Measurements from ENCODE around the gene DLG2. TPM values are rescaled to one million over a fixed set of nuclear protein-coding genes. Genes with fewer than 3 reads are reported as not detected.

The DLG2 gene
- total RNA-seq, 2 experiments from 2014 or later, result 6.9 to 8.2 TPM

DNA sequence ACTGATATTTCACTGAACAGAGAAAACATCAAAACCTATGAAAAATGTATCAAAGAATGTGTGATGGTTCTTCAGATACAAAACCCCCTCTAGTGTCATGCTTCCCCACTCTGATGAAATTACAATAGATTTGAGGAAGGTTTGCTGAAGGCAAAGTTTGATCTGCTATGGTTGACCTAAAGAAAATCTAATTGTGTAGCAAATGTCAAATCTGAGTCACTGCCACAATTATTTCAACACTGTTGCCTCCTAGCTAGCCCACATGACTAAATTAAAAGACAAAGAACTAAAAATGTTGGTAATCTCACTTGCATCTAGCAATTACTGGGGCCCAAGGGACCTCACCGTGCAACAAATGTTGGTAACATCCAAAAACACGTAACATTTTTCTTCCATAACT lies 728.0 kb downstream of the DLG2 start:
- no peaks in the 10 kb centered on the region for H3K4me1 ChIP-seq (ENCODE audit: insufficient read depth, low read length, poor library complexity, severe bottlenecking)
- no peak overlapping the region for H3K4me3 ChIP-seq (ENCODE audit: low read depth, low read length, poor library complexity, severe bottlenecking)
- H3K27ac ChIP-seq (ENCODE audit: low read depth, low read length, poor library complexity, severe bottlenecking), result no peak overlapping the region
- H3K4me2 ChIP-seq (ENCODE audit: low read length), result no peak overlapping the region
- no peak overlapping the region for H2AFZ ChIP-seq (ENCODE audit: low read length)
- H3K9me2 ChIP-seq (ENCODE audit: insufficient read depth, low read length), result no peaks in the 10 kb centered on the region
- intact Hi-C loops (cut with micrococcal nuclease; ENCODE audit: unreplicated experiment), result no loop called here
- CTCF ChIA-PET (ENCODE audit: unreplicated experiment), result no interaction called here
- H4K20me1 ChIP-seq (ENCODE audit: insufficient read depth, low read length), result no peaks in the 10 kb centered on the region; the same call in 1 of the 2 replicates
- no peak for DNase-seq (ENCODE audit: low spot score)
- no TSS peak for BruUV-seq (replicated peaks)
- no peak for TF ChIP-seq EZH2phosphoT487 (IDR thresholded peaks at IDR 0.05; ENCODE audit: borderline replicate concordance, low read depth, low read length)
- TF ChIP-seq, protein P1, sequence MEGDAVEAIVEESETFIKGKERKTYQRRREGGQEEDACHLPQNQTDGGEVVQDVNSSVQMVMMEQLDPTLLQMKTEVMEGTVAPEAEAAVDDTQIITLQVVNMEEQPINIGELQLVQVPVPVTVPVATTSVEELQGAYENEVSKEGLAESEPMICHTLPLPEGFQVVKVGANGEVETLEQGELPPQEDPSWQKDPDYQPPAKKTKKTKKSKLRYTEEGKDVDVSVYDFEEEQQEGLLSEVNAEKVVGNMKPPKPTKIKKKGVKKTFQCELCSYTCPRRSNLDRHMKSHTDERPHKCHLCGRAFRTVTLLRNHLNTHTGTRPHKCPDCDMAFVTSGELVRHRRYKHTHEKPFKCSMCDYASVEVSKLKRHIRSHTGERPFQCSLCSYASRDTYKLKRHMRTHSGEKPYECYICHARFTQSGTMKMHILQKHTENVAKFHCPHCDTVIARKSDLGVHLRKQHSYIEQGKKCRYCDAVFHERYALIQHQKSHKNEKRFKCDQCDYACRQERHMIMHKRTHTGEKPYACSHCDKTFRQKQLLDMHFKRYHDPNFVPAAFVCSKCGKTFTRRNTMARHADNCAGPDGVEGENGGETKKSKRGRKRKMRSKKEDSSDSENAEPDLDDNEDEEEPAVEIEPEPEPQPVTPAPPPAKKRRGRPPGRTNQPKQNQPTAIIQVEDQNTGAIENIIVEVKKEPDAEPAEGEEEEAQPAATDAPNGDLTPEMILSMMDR (conservative IDR thresholded peaks at IDR 0.05; ENCODE audit: low read length), result no peak
- H3K36me3 ChIP-seq (ENCODE audit: insufficient read depth, low read length), result no peaks in the 10 kb centered on the region
- no peaks in the 10 kb centered on the region for H3K79me2 ChIP-seq (ENCODE audit: insufficient read depth, low read depth, low read length)
- POLR2A ChIA-PET, result interaction anchor here (1.1 kb wide), 1 partner anchor 10 kb away, joined by 3 read pairs; no protein-coding TSS in a partner anchor
- H3K9me3 ChIP-seq (ENCODE audit: low read length), result no peaks in the 10 kb centered on the region

DNA sequence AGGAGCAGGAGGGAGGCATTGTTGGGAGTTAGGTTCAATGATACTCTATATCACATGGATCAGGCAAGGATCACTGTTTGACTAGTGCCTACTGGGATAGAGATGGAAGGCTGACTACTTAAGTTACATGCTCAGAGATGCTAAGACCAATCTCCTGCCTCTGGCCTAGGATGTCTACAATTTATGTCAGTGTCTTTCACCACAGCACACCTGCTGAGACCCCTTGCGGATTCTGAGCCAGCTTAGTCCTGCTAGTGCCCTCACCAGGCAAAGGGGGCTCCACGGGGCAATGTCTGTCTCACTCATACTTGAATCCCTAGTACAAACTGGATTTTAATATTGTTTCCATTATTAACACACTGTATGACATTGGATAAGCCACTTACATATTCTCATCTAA lies 732.5 kb downstream of the DLG2 start:
- no TSS peak for BruUV-seq (replicated peaks)
- Histone ChIP-seq H3K9me3 (ENCODE audit: low read length) (no peaks in the 10 kb centered on the region), H3K36me3 (ENCODE audit: insufficient read depth, low read length) (no peaks in the 10 kb centered on the region), H2AFZ (ENCODE audit: low read length) (no peak overlapping the region), H3K27ac (ENCODE audit: low read depth, low read length, poor library complexity, severe bottlenecking) (no peak overlapping the region), H3K4me3 (ENCODE audit: low read depth, low read length, poor library complexity, severe bottlenecking) (no peak overlapping the region), H3K4me1 (ENCODE audit: insufficient read depth, low read length, poor library complexity, severe bottlenecking) (no peaks in the 10 kb centered on the region), H4K20me1 (ENCODE audit: insufficient read depth, low read length) (no peaks in the 10 kb centered on the region; the same call in 1 of the 2 replicates), H3K79me2 (ENCODE audit: insufficient read depth, low read depth, low read length) (no peaks in the 10 kb centered on the region), H3K4me2 (ENCODE audit: low read length) (no peak overlapping the region), H3K9me2 (ENCODE audit: insufficient read depth, low read length) (no peaks in the 10 kb centered on the region)
- no peak for DNase-seq (ENCODE audit: low spot score)
- intact Hi-C loops (cut with micrococcal nuclease; ENCODE audit: unreplicated experiment), result no loop called here
- CTCF ChIA-PET (ENCODE audit: unreplicated experiment), result no interaction called here
- POLR2A ChIA-PET, result interaction anchor here (1.1 kb wide), 1 partner anchor 9 kb away, joined by 5 read pairs; no protein-coding TSS in a partner anchor
- TF ChIP-seq, protein P1 (conservative IDR thresholded peaks at IDR 0.05; ENCODE audit: low read length), result no peak
- TF ChIP-seq EZH2phosphoT487 (IDR thresholded peaks at IDR 0.05; ENCODE audit: borderline replicate concordance, low read depth, low read length), result no peak

DNA sequence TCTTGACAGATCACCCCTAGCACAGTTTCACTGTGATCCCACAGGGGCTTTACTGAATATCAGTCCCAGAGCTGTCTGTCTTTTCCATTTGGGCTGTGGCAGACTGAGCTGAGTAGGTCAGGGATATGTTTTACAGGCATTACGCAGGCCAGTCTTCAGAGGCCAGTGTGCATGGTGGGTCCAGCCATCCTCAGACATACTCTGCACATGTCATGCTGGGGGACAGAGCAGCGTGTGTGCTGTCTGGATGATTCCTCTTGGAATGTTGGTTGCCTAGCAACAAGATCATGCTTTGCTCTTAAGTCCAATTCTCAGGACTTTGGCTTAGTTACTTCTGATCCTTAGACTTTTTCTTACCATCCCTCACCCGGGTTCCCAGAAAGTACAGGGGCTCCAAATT lies 736.5 kb downstream of the DLG2 start:
- no peak overlapping the region for H3K4me3 ChIP-seq (ENCODE audit: low read depth, low read length, poor library complexity, severe bottlenecking)
- H3K4me1 ChIP-seq (ENCODE audit: insufficient read depth, low read length, poor library complexity, severe bottlenecking), result no peaks in the 10 kb centered on the region
- H3K9me3 ChIP-seq (ENCODE audit: low read length), result no peaks in the 10 kb centered on the region
- no peak overlapping the region for H3K4me2 ChIP-seq (ENCODE audit: low read length)
- no peak for TF ChIP-seq EZH2phosphoT487 (IDR thresholded peaks at IDR 0.05; ENCODE audit: borderline replicate concordance, low read depth, low read length)
- TF ChIP-seq, protein P1 (conservative IDR thresholded peaks at IDR 0.05; ENCODE audit: low read length), result no peak
- BruUV-seq (replicated peaks), result no TSS peak
- H3K36me3 ChIP-seq (ENCODE audit: insufficient read depth, low read length), result no peaks in the 10 kb centered on the region
- no peaks in the 10 kb centered on the region for H3K9me2 ChIP-seq (ENCODE audit: insufficient read depth, low read length)
- H3K27ac ChIP-seq (ENCODE audit: low read depth, low read length, poor library complexity, severe bottlenecking), result no peak overlapping the region
- DNase-seq (ENCODE audit: low spot score), result no peak
- CTCF ChIA-PET (ENCODE audit: unreplicated experiment), result no interaction called here
- intact Hi-C loops (cut with micrococcal nuclease; ENCODE audit: unreplicated experiment), result no loop called here
- POLR2A ChIA-PET, result no interaction called here
- H2AFZ ChIP-seq (ENCODE audit: low read length), result no peak overlapping the region
- no peaks in the 10 kb centered on the region for H4K20me1 ChIP-seq (ENCODE audit: insufficient read depth, low read length)
- H3K79me2 ChIP-seq (ENCODE audit: insufficient read depth, low read depth, low read length), result no peaks in the 10 kb centered on the region
